Frontal cortex (tissue), 4 donors: Measurements from ENCODE around the gene MOGAT3. TPM values are rescaled to one million over a fixed set of nuclear protein-coding genes. Genes with fewer than 3 reads are reported as not detected.
"Not testable (repeated sequence)": the region's sequence is repeated elsewhere in the genome, so short reads cannot be mapped to it uniquely, and the experiment has no call there.

Experiments
- DNase-seq, 2 donors: peaks; one replicate each; pipeline ENCODE4 v3.0.0; 2012; ENCODE audit warnings: low spot score in 2 of 2
- FAIRE-seq: peaks from 2 replicates; lab custom pipeline; 2012; peaks lifted over from hg19 to GRCh38; lab: Jason Lieb, UNC
- total RNA-seq: library from RNA; depleted of rRNA; stranded (reverse); fragments of >200 nt; gene quantifications from one replicate; pipeline ENCODE4 v1.2.3, GENCODE V29; 2014
- donor health status: control.
- donor health status: control.
- donor health status: control.

The MOGAT3 gene
- total RNA-seq, 1 donor from 2014 or later = not detected

- no peak for FAIRE-seq
Measured at GRCh38 chr7:101206665-101207042, 5.8 kb upstream of the MOGAT3 start.

GRCh38 chr7:101205901-101206664, 5.2 kb upstream of the MOGAT3 start:
- FAIRE-seq = no peak

More at GRCh38 chr7:101206665-101207042, 5.8 kb upstream of the MOGAT3 start:
- no peak for DNase-seq

GRCh38 chr7:101203740-101204738, 3.2 kb upstream of the MOGAT3 start:
- not testable (repeated sequence) for DNase-seq, FAIRE-seq

More at GRCh38 chr7:101205901-101206664, 5.2 kb upstream of the MOGAT3 start:
- no peak for DNase-seq

GRCh38 chr7:101202603-101202918, 1.7 kb upstream of the MOGAT3 start:
- no peak for FAIRE-seq
- no peak for DNase-seq

- DNase-seq (no peak), FAIRE-seq (no peak)
Measured at GRCh38 chr7:101201695-101202602, 1.1 kb upstream of the MOGAT3 start.

- DNase-seq (no peak), FAIRE-seq (no peak)
Measured at GRCh38 chr7:101200504-101200861, 353 bp downstream of the MOGAT3 start.

- not testable (repeated sequence) for FAIRE-seq, DNase-seq
Measured at GRCh38 chr7:101199522-101199921, 1.3 kb downstream of the MOGAT3 start.

- no peak for FAIRE-seq
Measured at GRCh38 chr7:101198476-101198875, 2.4 kb downstream of the MOGAT3 start.

GRCh38 chr7:101197991-101198390, 2.8 kb downstream of the MOGAT3 start:
- FAIRE-seq (no peak), DNase-seq (no peak)

More at GRCh38 chr7:101198476-101198875, 2.4 kb downstream of the MOGAT3 start:
- DNase-seq = no peak

- FAIRE-seq (no peak), DNase-seq (no peak)
Measured at GRCh38 chr7:101195884-101196283, 5.0 kb downstream of the MOGAT3 start.

- no peak for DNase-seq
- no peak for FAIRE-seq
Measured at GRCh38 chr7:101189109-101189508, 11.7 kb downstream of the MOGAT3 start.

- DNase-seq (no peak), FAIRE-seq (no peak)
Measured at GRCh38 chr7:101186844-101187428, 13.9 kb downstream of the MOGAT3 start.

GRCh38 chr7:101186194-101186593, 14.6 kb downstream of the MOGAT3 start:
- FAIRE-seq = no peak
- no peak for DNase-seq

GRCh38 chr7:101185258-101185839, 15.5 kb downstream of the MOGAT3 start:
- no peak for FAIRE-seq
- no peak for DNase-seq

GRCh38 chr7:101180130-101180755, 20.6 kb downstream of the MOGAT3 start, which contains the start of gene NAT16:
TSS of gene NAT16 (minus strand) at chr7:101180293. CDS start at chr7:101174807, 5,486 bp downstream.
- FAIRE-seq (no peak), DNase-seq (no peak)

- FAIRE-seq (no peak), DNase-seq (no peak)
Measured at GRCh38 chr7:101179713-101180112, 21.1 kb downstream of the MOGAT3 start.

- DNase-seq (no peak), FAIRE-seq (no peak)
Measured at GRCh38 chr7:101179117-101179516, 21.7 kb downstream of the MOGAT3 start.

GRCh38 chr7:101177644-101178043, 23.2 kb downstream of the MOGAT3 start:
- FAIRE-seq = no peak
- DNase-seq = no peak

GRCh38 chr7:101175664-101176063, 25.2 kb downstream of the MOGAT3 start:
- FAIRE-seq (no peak), DNase-seq (no peak)
